GM18951 (cell line): ENCODE measurements around the gene SH3D21.

Source experiments
- POLR2A ChIP-seq: IDR thresholded peaks from 4 replicates; pipeline ENCODE4 v1.6.1; 2011; ENCODE audit warnings: mild to moderate bottlenecking; ENCODE audit not compliant: insufficient read length, insufficient read depth; ENCODE audit errors: extremely low read depth
- in situ Hi-C: fragments of 300-500 bp; cut with MboI; formaldehyde crosslinking; loops from one replicate; pipeline ENCODE4 v1.12.0; 2022; ENCODE audit warnings: low sequenced_read_pairs, mixed read lengths, inconsistent platforms; ENCODE audit not compliant: unreplicated experiment

Gene SH3D21

DNA sequence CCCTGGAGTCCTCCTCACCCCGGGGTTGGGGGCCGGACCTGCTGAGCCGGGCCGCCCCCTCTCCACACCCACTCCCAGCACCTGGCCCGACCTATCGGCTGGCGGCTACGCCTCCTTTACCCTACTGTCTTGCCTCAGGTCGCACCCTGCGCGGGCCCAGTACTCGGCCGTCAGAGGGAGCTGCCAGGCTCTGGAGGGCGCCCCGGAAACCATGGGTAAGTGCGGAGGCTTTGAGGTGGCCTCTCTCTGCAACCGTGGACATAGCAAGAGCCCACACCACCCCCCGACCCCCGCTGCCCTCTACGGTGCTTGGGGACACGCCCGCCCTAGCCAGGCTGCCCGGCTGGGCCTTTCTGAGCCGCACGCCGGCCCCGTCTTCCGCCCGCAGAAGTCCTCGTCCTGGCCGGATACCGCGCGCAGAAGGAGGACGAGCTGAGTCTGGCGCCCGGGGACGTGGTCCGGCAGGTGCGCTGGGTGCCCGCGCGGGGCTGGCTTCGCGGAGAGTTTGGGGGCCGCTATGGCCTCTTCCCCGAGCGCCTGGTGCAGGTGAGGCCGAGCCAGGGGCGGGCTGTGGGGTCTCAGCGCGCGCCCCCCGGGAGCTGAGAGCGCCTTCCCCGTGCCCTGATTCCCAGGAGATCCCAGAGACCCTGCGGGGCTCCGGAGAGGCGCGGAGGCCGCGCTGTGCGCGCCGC, at the start of gene SH3D21:
SH3D21 (plus strand) TSS at position 159 of the 692 bp plus-strand sequence; CDS start at position 212, 53 bp downstream.
- in situ Hi-C loops = no loop called here
- no peak for TF ChIP-seq POLR2A

DNA sequence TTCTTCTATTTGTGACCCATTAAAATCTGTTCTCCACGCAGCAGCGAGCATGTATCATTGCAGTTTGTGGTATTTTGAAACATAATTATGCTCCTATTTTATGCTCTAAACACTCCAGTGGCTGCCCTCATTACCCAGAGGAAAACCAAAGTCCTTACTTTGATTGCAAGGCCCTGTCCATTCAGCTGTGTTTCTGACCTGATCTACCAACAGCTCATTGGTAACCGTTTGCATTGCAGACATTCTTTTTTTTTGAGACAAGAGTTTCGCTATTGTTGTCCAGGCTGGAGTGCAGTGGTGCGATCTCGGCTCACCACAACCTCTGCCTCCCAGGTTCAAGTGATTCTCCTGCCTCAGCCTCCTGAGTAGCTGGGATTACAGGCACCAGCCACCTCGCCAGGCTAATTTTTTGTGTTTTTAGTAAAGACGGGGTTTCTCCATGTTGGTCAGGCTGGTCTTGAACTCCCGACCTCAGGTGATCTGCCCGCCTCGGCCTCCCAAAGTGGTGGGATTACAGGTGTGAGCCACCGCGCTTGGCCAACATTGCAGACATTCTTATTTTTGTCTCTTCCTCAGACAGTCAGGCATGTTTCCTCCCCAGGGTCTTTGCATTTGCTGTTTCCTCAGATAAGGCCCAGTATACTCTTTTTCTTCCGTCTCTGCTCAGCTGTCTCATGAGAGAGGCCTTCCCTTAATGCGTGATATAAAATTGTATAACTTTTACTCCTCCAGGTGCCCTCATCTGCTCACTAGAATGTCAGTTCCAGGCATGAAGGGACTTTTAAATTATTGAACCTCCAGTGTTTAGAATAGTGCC, 49.4 kb upstream of the SH3D21 start:
- in situ Hi-C loops = no loop called here
- TF ChIP-seq POLR2A = no peak

DNA sequence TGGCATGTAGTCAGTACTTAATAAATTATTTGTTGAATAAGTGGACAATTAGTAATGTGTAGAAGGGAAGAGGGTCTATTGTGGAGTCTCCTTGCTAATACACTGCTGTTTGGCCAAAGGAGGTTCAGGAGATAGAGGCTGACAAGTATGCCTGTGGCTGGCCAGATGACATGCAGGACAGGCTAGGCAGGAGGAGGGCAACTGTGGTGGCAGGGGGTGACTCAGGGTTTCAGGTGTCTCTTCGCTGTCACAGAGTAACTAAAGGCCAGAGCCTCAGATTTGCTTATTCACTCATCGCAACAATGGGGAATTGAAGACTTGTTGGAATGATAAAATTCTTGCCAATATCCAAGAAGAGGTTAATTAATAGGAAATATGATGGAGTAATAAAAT, 48.8 kb upstream of the SH3D21 start:
- no peak for TF ChIP-seq POLR2A
- in situ Hi-C loops = no loop called here

DNA sequence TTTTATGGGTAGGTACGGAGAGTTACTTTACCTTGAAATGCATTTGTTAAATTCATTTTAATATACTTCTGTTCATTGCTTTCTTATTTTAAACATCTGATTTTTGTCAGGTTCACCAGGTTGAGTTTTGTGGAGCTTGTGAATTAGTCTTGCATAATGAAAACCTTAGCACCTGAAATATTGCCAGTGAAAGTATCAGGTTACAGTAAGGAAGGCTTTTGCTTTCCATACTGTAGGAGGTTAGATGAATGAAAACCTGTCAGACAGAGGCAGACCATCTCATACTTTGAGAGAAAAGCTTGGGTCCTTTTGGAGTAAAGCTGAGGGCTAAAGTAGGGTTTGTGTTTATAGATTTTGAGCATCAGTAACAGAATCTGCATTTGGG, 47.2 kb upstream of the SH3D21 start:
- TF ChIP-seq POLR2A = no peak
- in situ Hi-C loops = no loop called here

DNA sequence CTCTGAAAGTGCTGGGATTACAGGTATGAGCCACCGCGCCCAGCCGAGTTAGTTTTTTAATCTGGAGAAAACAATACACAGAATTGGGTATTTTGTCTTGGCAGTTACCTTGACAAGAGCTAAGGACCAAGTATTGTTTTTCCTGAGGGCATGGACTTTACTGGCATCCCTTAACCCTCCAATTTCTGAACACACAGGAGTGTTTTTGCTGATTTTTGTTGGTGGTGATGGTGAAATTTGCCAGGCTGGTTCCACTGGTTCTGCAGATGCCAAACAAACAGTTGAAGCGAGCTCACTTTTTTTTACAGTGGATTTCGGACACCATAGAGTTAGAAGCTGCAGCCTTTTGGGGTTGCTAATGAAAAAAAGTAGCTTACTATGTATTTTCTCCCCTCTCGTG, 37.2 kb upstream of the SH3D21 start:
- TF ChIP-seq POLR2A = no peak
- in situ Hi-C loops = no loop called here

DNA sequence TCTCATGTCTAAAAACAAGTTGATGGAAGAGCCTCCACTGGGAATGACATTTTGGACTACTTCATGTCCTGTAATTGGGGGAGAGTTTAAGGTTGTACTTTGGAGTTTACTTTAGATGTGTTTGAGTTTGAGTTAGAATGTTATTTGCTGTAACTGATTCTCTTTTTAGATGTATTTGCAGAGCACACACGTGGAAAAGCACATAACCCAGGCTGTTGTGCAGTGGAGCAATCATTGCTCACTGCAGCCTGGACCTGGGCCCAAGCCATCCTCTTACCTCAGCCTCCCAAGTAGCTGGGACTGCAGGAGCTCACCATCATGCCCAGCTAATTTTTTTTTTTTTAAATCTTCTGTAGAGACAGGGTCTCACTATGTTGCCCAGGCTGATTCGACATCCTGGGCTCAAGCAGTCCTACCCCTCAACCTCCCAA, 36.7 kb upstream of the SH3D21 start:
- in situ Hi-C loops = no loop called here
- TF ChIP-seq POLR2A = no peak

DNA sequence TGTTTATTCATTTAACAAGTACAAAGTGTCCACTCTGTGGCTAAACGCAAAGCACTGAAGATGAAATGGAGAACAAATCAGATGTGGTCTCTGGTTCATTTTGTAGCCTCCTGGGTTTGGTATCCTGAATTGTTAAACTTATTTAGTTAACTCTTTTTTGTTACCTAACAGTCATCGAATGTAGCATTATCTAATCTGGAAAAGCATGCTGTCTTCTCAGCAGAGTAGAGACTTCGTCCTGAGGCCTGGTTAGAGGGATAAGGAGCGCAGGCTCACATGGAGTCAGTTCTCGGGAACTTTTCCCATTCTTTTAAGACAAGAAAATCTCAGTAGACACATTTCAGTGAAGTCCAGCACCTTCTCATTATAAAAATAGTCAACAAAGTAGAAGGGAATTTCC, 33.1 kb upstream of the SH3D21 start:
- in situ Hi-C loops = no loop called here
- TF ChIP-seq POLR2A = no peak

DNA sequence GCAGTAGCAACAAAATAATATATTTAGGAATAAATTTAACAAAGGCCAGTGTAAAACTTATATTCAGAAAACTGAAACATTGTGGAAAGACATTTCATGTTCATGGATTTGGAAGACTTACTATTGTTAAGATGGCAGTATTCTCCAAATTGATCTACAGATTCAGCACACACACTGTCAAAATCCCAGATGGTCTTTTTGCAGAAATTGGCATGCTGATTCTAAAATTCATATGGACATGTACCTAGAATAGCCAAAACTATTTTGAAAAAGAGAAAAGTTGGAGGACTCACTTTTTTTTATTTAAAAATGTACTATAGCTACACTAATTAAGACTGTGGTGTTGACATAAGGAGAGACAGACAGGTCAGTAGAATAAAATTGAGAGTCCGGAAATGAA, 32.0 kb upstream of the SH3D21 start:
- in situ Hi-C loops = no loop called here
- TF ChIP-seq POLR2A = no peak

DNA sequence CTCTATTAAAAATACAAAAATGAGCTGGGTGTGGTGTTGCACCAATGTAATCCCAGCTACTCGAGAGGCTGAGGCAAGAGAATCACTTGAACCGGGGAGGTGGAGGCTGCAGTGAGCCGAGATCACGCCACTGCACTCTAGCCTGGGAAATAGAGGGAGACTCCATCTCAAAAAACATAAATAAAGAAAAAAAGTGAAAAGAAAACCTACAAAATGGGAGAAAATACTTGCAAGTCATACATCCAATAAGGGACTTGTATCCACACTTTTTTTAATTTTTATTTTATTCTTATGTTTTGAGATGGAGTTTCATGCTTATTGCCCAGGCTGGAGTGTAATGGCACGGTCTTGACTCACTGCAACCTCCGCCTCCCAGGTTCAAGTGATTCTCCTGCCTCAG, 29.5 kb upstream of the SH3D21 start:
- no peak for TF ChIP-seq POLR2A
- in situ Hi-C loops = no loop called here

DNA sequence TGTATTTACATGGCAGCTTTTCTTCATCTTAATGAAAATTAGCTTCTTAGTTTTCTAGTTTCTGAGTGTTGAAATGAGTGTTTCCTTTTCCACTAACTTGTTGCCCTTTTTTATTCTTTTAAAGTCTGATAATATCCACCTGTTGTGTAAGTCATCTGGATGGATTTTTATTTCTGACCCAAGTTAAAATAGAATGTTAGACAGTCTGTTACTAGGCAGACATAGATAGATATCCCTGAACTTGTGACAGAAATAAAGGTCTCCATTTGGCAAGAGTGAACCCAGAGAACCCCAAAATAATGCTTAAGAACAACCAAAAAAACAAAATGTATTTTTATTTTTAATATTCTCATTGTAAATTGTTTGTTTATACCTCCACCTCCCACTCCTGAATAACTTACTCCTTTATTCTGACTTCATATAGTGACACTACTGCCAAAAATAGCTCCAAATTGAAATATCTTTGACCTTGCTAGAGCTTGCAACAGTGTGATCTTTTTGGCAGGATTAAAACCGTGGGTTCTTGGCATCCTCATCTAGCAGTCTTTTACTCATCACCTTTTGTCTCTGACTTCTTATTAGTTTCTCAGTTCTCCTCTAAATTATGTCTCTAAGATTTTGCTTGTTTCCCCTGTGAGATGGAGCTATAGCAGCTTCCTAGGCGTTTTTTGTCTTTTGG, 26.9 kb upstream of the SH3D21 start:
- no peak for TF ChIP-seq POLR2A
- in situ Hi-C loops = no loop called here

DNA sequence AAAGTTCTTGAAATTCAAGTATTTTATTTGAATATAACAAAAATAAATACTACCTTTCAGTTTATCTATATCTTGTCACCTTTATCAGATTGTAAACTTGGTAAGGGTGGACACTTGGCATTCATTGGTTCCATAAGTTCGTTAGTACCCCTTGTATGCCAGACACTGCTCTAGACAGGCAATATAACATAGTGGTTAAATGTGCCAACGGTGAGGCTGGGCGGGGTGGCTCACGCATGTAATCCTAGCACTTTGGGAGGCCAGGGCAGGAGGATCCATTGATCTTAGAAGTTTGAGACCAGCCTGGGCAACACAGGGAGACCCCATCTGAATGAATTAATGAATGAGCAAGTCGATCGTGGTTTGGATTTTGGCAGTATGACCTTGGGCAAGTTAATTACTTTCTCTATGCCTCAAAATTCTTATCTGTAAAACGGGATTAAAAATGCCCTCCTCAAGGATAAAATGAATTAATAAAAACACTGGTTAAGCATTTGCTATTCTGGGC, 26.3 kb upstream of the SH3D21 start:
- in situ Hi-C loops = loop anchor here (10.0 kb wide), 1 partner anchor 175 kb away; no protein-coding TSS in a partner anchor
- no peak for TF ChIP-seq POLR2A

DNA sequence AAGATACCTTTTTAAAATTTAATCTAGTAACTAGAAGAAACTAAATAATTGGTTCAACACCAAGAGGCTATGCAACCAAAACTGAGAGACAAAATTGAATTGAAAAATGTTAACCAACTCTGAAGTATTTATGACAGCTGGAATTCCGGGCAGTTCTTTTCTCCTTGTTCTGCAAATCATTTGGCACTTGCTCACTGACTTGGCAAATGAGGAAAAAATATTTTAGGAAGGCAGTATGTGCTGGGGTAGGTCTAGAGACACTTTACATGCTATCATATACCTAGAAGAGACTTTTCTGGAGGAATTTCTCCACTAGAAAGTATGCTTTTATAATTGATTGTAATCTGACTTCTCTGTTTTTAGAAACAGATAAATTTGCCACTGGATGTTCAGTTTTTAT, 22.1 kb upstream of the SH3D21 start:
- no peak for TF ChIP-seq POLR2A

DNA sequence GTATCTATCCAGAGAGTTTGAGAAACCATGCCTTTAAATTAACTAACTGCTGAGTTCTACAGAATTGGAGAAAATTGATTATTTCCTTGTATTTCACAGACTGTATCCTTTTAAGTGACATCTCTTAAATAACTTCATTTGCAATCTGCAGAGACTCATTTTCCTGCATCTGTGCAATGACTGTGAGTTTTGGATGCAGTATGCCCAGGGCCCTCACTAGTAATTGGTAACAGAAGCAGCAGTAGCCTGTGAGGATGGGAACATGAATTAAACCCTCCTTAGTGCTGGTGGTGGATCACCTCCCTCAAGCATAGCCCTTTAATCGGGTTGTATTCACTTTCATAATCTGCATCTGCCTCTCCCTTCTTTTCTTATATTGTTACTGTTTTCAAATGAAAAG, 21.7 kb upstream of the SH3D21 start:
- TF ChIP-seq POLR2A = no peak
- in situ Hi-C loops = loop anchor here (10.0 kb wide), 1 partner anchor 180 kb away; no protein-coding TSS in a partner anchor

More for the DNA sequence above, 22.1 kb upstream of the SH3D21 start:
- in situ Hi-C loops = loop anchor here (10.0 kb wide), 1 partner anchor 179 kb away; no protein-coding TSS in a partner anchor

DNA sequence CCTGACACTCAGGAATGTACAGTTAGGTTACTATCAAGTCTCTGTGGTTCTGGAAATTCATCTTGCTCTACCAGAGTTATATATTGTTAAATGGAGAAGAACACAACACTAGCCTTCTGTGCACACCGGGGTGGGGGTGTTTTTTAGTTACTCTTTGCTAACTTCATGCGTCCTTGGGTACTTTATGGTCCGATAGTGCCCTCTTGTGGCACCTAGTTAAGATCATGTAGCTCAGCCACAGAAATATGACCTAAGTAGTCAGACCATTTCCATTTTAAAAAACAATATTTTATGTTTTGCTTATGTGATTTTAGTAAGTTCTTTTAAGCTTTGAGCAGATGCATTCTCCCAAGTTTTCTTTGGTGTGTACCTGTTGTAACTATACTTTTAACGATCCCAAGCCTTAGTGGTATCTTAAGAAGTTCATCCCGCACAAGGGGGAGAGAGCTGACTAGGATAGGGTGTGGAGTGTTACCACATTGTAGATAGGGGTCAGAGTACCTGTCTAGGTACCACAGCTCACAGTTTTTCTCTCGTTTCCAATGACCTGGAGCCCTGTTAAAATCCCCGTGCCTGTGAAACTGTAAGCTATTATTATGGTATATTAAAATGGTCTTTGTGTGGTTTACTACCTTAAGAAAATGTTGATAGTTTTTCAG, 20.6 kb upstream of the SH3D21 start:
- in situ Hi-C loops = loop anchor here (10.0 kb wide), 1 partner anchor 181 kb away; no protein-coding TSS in a partner anchor
- no peak for TF ChIP-seq POLR2A
